CD4-positive, alpha-beta T cell treated with Interleukin-21 for 1 hour (primary cell): ENCODE data around the gene NEK6.

Experiments used
- DNase-seq: peaks from one replicate; pipeline ENCODE4 v3.0.0-alpha.2; 2020

Gene NEK6

DNA sequence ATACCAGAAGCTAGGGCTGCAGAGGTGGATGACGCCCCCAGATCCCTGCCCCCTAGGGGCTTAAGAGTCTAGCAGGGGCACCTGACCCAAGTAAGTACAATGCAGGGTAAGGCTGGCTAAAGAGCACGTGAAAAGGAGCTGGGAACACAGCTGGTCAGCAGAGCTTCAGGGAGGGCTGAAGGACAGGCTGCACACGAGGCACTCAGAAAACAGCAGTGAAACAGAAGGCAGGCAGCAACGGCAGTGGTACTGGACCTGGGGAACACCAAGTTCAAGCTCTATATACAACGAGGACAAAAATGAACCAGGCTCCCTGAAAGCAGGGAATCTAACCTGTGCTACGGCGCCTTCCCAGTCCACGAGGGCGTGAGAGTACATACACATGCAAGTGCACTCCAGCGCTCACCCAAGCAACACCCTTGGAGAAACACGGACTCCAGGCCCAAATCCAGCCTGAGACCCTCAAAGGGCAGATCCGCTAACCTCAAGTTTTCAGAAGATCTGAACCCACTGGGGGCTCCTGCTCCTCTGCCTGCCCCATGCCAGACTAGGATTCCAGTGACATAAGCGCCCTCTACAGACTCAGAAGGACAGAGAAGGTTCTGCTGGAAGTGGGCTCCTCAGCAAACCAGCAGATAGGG, 100.1 kb downstream of the NEK6 start:
- DNase-seq = no peak

GRCh38 chr9:124358631-124359030, 100.9 kb downstream of the NEK6 start:
- DNase-seq = no peak

- no peak for DNase-seq
These were observed 101.7 kb downstream of the NEK6 start for GRCh38 chr9:124359426-124359825.

GRCh38 chr9:124359855-124360678, 102.3 kb downstream of the NEK6 start:
- no peak for DNase-seq

DNA sequence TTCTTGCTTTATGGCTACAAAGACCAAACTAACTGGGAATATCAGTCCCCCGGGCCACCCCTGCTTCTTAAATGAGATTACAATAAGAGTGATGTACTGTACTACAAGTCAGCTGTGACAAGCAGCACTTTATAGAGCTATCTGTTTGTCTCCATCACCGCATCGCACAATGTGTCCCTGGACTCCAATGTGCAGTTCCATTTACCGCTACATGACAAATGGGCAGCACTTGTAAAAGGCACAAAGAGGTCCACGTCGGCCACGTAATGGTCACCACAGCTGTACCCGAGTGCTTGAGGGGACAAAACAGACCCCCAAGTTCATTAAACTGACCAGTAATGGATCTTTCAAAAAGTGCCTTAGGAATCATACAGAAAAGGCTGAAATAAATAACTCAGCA, 103.4 kb downstream of the NEK6 start:
- no peak for DNase-seq

DNA sequence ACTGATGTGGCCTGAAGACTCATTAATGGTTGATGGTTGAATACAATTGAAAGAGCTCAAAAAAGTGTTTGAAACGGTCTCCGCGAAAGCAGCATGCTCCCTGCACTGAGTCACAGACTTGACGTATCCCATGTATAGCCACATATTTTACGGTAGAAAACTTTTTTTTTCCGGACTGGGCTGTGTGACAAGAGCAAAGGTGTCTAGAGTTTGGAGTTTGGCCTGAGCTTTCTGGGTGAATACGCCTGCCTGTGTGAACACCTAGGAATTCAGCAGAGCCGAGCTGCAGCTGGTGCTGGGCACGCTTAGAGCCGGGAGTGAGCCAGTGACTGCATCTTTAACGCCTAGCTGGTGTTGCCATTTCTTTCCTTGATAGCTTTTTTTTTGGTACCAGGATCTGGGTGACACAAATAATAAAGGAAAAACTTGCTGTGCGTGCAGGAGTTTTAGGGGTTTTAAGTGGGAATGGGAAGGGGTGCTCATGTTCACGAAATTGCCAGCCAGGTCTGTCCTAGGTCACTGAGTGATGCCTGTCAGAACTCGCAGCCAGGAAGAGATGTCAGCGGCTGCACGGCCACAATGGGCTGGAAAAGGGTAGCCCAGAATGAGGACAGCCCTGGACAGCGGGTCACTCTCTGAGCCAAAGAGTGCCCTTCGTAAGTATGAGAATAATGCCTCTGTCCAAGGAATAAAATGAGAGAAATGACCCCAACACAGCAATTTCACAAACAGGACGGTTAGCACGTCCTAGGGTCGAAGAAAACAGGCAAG, 105.8 kb downstream of the NEK6 start:
- no peak for DNase-seq

DNA sequence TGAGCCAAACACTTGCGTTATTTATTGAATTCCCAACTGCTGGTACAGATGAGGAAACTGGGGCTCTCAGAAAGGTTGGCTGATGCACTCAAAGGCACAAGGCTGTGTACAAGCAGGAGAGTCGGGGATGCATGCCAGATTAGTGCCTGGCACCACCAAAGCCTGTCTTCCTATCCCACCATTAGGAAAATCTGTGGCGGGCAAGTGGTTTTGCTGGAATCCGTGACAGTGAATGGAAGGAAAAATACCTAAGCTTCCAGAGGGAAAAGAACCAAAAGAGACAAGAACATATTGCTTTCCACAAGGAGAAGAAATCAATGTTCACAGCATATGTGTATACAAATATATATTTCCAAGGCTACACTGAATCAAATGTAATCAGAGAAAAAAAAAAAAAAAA, 106.4 kb downstream of the NEK6 start:
- no peak for DNase-seq

DNA sequence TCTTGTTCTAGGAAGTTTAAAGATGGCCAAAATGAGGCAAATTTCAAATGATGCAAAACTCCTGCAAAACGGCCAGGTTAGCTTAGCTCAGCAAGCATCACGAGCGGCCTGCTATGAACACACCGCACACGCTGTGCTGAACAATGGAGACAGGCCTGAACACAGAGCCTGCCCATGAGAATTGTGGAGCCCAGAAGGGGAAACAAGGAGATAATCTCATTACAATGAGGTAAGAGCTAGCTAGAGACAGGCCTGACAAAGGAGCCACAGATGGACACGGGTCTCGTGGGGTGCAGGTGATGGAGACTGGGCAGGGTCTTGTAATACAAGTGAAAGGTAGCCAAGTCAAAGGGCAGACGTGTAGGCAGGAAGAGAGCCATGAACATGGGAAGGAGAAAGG, 107.3 kb downstream of the NEK6 start:
- no peak for DNase-seq

GRCh38 chr9:124366476-124367220, 108.9 kb downstream of the NEK6 start:
- no peak for DNase-seq

DNA sequence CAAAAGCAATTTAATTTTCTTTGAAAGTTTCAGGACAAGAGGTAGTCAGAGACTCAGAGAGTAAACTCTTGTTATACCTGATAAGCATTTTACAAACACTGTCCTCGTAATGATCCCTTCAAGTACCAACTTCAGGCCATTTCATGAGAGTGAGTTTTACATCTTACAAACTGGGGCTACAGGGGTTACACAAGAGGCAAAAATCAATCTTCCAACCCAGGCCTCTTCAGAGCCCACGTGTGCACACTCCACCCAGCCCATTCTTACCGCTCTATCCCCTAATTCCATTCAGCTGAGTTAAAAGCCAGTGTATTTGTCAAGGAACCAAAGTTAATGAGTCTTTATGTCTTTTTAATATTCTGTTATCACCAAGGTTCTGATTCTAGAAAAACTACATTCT, 110.9 kb downstream of the NEK6 start:
- no peak for DNase-seq

DNA sequence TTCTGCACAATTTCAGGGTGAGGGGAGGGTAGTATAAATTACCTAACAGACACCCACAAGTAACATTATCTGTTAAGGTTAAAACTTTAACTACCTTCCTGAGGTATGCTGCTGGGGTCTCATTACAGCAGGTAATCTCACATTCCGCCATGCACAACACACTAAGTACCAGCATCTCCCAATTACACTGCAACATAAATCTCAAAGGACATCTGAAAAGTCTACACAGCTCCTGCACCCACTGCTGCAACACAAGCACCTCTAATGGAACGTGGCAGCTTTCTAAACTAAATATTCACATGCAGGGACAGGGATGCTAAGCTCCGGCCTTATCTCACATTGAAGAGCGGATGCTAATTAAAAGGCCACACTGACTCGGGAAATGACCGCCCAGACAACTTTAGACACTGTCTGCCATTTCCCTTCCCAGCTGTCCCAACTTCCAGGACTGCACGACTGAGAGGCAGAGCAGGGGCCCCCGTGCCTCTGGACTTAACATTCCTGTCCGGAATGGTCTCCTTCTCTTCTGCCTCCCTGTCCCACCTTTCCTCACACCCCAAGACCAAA, 111.6 kb downstream of the NEK6 start:
- no peak for DNase-seq

- DNase-seq = no peak
These were observed 113.3 kb downstream of the NEK6 start for GRCh38 chr9:124370896-124371582.

GRCh38 chr9:124372038-124372437, 114.3 kb downstream of the NEK6 start:
- no peak for DNase-seq

GRCh38 chr9:124373386-124373785, 115.6 kb downstream of the NEK6 start:
- DNase-seq = no peak

- DNase-seq = no peak
These were observed 116.1 kb downstream of the NEK6 start for GRCh38 chr9:124373851-124374250.

DNA sequence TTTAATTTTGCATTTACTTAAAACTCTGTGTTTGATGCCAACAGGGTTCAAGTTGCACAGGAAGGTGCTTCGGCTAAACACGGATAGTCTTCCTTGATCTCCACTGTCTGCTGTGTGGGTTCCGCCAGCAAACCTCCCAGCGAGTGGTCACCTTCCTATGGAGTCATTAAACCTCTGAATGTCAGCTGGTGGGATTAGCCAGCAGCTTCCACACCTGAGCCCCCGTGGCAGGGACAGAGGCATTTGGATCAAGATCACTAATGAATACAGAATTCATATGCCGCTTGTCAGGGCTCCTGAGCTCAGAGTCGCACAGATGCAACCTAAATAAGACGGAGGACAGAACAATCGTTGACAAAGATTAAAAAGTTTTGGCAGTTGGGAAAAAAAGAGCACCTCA, 118.0 kb downstream of the NEK6 start:
- DNase-seq = no peak

GRCh38 chr9:124376329-124376728, 118.6 kb downstream of the NEK6 start:
- DNase-seq = no peak

DNA sequence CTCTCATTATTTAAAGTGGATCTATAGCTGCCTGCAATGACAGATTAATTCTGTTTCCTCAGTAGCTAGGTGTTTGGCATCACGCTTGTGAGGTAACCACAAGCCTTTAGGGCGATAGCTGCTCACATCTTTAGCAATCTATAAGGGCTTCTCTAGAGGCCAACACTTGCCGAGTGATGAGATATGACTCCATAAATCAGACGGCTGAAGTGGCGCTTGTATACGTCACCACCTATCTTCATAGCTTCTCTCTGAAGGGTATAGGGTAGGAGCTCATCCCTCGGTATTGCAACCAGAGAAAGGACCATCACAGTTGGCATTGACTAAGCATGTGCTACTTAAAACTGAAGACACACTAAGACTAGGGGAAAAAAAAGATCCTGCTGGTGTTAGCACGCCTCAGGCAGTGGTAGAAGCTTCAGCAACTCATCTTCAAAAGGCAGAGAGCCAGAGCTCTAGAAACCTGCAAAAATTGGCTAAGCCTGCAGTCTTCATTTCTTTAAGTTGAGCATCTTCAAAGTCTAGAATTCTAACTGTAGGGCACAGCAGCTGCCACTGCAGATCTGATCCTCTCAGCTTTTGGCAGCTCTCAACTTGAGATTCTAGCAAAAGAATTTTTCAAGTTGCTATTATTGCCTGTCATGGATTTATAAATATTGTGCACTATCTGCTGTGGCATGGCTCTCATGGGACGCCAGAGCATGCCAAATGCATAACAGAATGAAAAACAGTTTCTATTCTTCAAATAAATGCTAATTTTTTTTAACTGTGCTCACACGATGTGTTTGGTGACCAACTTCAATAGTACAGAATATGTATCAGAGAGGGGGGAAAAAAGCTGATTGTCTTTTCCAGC, 120.0 kb downstream of the NEK6 start:
- no peak for DNase-seq

GRCh38 chr9:124381170-124381945, 123.6 kb downstream of the NEK6 start:
- DNase-seq = no peak

- no peak for DNase-seq
These were observed 126.5 kb downstream of the NEK6 start for GRCh38 chr9:124384210-124384609.
